ENCODE measurements around the gene ZNF787. TPM values are rescaled to one million over a fixed set of nuclear protein-coding genes. Genes with fewer than 3 reads are reported as not detected.

ZNF787 gene
- total and polyA plus RNA-seq, 2 of the 13 experiments (the other 11 are each of a cell fraction or from before 2014, with no cell fraction given) = 15.1 to 42.8 TPM

GRCh38 chr19:56121180-56122167 lies at the start of gene ZNF787 (continued):
- TF ChIP-seq HINFP (CRISPR knock-in tag; IDR thresholded peaks at IDR 0.05; ENCODE audit: low read depth) = peak; percentile 76
- TF ChIP-seq PRDM10 (CRISPR knock-in tag; IDR thresholded peaks at IDR 0.05; ENCODE audit: low read depth) = peak; percentile 35; the same call in 1 of the 2 replicates
- TF ChIP-seq ZNF800 (CRISPR knock-in tag; IDR thresholded peaks at IDR 0.05) = no peak
- TF ChIP-seq HNRNPH1 (optimal IDR thresholded peaks at IDR 0.05; ENCODE audit: low read depth, low read length) = no peak
- no peak for TF ChIP-seq ZHX1 (CRISPR knock-in tag; IDR thresholded peaks at IDR 0.05; ENCODE audit: low read depth)
- TF ChIP-seq TRIM22 (IDR thresholded peaks at IDR 0.05) = no peak
- TF ChIP-seq FOXO1 (CRISPR knock-in tag; IDR thresholded peaks at IDR 0.05) = peak; percentile 1; the same call in 1 of the 2 replicates
- peak; percentile 91; the same call in 1 of the 2 replicates for TF ChIP-seq ZNF510 (CRISPR knock-in tag; IDR thresholded peaks at IDR 0.05; ENCODE audit: low read depth)
- no peak for TF ChIP-seq NFATC3 (CRISPR knock-in tag; IDR thresholded peaks at IDR 0.05)
- TF ChIP-seq ZNF138 (CRISPR knock-in tag; IDR thresholded peaks at IDR 0.05; ENCODE audit: low read depth) = no peak
- TF ChIP-seq STAT5B (CRISPR knock-in tag; IDR thresholded peaks at IDR 0.05) = no peak
- TF ChIP-seq NR2F6 (IDR thresholded peaks at IDR 0.05) = no peak
- TF ChIP-seq NR2F6 (CRISPR knock-in tag; IDR thresholded peaks at IDR 0.05) = peak; percentile 36
- TF ChIP-seq NCOR1 (IDR thresholded peaks at IDR 0.05; ENCODE audit: borderline replicate concordance, low read length) = no peak; the same call in 1 of the 2 replicates
- peak; percentile 95 for TF ChIP-seq GABPB1 (CRISPR knock-in tag; IDR thresholded peaks at IDR 0.05)
- no peak for TF ChIP-seq ZNF768 (CRISPR knock-in tag; IDR thresholded peaks at IDR 0.05)
- peak; percentile 71; the same call in 1 of the 2 replicates for TF ChIP-seq ARNTL (CRISPR knock-in tag; IDR thresholded peaks at IDR 0.05)

All from HepG2 (cell line).